Measurements from ENCODE around the gene DPYSL3.

The DPYSL3 gene

DNA sequence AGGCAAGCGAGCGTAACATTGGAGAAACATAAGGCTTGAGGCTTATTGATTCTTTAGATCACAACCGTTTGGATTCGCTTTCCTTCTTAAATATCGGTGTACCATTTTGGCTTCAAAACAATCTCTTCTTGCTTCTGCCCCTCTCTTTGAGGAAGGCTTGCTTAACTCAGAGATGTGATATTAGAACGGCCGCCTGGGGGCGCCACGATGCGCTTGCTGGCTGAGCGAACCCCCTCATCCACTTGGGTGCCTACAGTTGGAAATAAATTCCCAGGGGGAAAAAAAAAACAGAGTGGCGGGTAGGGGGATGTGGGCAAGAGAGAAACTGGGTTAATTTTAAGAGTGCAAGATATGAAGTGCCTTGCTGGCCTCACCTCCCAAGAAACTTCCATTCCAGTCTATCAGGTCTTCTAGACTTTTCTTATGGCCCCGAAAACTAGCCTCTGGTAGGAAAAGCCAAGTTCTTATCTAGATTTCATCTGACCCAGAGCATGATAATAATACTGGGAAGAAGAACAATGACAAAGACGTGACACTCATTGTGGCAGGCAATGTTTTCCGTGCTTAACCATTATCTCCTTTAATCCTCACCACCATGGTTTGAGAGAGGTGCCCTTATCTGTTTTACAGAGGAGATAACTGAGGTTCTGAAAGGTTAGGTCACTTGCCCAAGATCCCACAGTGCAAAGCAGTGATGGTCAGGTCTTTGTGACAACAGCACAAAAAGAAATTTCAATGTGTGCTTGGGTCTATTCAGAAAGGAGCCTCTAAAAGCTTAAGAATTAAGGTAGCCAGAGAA is 115.8 kb downstream of the DPYSL3 start:
- no peaks in the 10 kb centered on the region for H3K36me3 Mint-ChIP-seq (ENCODE audit: insufficient read depth)
- ATAC-seq (replicated peaks) = no peak

DNA sequence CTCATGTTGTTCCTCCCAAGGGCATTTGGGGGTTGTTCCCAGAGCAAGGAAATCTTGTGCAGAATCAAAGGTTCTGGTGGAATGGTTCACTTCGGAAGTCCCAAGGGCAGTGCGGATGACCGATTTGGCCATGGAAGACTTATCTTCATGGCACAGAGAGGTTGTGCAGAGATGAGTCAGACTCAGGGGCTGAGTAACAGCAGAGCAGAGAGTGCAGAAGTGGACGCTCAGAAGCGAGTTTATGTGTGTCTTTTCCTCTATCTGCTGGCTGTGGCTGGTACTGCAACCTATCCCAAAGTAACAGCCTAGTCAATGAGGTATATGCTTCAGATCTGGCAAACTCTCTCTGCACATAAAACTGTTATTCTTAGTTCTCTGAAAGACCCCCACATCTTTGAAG is 118.1 kb downstream of the DPYSL3 start:
- H3K9me3 Mint-ChIP-seq = no peaks in the 10 kb centered on the region
- ATAC-seq (replicated peaks) (no peak), DNase-seq (no peak)
- H3K4me1 Mint-ChIP-seq (ENCODE audit: low read depth in 2 of 2) = no peaks in the 10 kb centered on the region
- H3K36me3 Mint-ChIP-seq (ENCODE audit: insufficient read depth) = no peaks in the 10 kb centered on the region
- H3K27me3 Mint-ChIP-seq = peaks cover 39 to 56% of the 10 kb centered on the region in 2 donors
- no peak overlapping the region for H3K4me3 Mint-ChIP-seq
- no peak overlapping the region for H3K27ac Mint-ChIP-seq

More for the DNA sequence above, 115.8 kb downstream of the DPYSL3 start:
- Mint-ChIP-seq H3K9me3 (no peaks in the 10 kb centered on the region), H3K27ac (no peak overlapping the region), H3K4me1 (ENCODE audit: low read depth in 2 of 2) (no peaks in the 10 kb centered on the region), H3K27me3 (peaks cover 28 to 41% of the 10 kb centered on the region in 2 donors), H3K4me3 (no peak overlapping the region)
- no peak for DNase-seq

DNA sequence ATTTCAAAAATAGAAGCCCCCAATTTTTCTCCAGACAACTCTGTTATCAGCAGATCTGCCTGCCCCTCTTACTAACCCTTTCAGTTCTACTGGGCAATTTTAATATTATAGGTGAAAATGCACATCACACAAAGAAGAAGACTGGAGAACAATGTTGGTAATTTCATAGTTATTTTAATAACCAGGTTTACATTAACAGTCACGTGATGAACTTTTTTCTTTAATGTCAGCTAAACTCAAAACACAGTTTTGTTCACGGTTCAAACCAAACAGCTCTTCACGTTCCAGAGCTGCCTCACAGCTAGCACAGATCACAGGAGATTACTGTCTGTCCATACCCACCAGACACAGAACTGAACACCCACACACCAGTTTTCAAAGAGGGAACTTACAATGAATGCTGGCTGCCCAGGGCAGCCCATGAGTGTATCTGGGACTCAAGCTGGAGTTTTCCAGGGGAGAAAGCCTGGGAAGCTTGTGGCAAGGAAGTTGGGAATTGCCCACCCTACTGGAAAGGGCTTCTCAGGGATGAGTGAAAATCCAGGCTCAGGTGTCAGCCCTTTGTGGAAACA is 119.1 kb downstream of the DPYSL3 start:
- no peaks in the 10 kb centered on the region for H3K9me3 Mint-ChIP-seq
- peaks cover 39 to 56% of the 10 kb centered on the region in 2 donors for H3K27me3 Mint-ChIP-seq
- H3K27ac Mint-ChIP-seq = no peak overlapping the region
- no peak overlapping the region for H3K4me3 Mint-ChIP-seq
- H3K36me3 Mint-ChIP-seq (ENCODE audit: insufficient read depth) = no peaks in the 10 kb centered on the region
- H3K4me1 Mint-ChIP-seq (ENCODE audit: low read depth in 2 of 2) = no peaks in the 10 kb centered on the region
- DNase-seq = no peak
- ATAC-seq (replicated peaks) = no peak

DNA sequence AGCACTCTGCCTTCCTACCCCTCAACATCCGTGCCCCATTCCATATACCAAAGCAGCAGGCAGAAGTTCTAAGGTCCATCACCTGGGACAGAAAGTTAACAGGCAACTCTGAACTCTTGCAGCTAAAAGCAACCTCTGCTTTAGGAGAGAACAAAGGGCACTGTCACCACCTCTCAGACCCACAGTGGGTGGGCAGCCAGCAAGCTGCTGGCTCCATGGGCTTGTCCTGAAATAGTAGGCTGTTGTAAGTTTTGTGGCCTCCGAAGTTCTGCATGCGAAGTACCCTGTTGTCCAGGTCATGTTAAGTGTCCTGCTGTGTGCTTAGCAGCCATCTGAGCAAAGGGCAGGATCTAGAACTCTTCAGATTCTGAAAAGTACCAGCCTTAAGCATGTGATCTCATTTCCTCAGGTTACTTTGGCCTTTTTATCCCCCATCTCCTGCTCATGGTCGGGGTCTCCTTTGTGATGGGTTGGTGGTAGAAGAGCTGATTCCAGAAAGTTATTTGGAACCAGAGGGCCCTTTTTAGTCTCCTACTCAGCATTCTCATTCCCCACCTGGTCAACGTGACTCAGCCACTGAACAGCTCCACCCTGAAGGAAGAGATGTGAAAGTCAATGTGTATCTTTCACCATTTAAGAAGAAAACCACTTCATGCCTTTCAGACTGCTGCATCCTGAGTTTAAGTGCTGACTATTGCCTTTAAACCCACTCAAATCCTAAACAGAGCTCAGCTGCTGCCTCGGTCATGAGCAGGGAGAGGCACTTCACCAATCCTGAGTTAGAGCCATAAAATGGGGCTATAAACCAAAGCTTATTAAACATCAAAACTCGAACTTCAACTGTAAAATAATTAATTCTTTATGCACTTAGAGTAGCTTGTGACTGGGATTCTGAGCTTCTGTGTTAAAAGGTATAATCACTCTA is 121.4 kb downstream of the DPYSL3 start:
- ATAC-seq (replicated peaks) = no peak
- no peak for DNase-seq
- no peaks in the 10 kb centered on the region for H3K4me1 Mint-ChIP-seq (ENCODE audit: low read depth in 2 of 2)
- H3K27me3 Mint-ChIP-seq = peaks cover 35 to 50% of the 10 kb centered on the region in 2 donors
- no peak overlapping the region for H3K27ac Mint-ChIP-seq
- no peaks in the 10 kb centered on the region for H3K36me3 Mint-ChIP-seq (ENCODE audit: insufficient read depth)
- no peaks in the 10 kb centered on the region for H3K9me3 Mint-ChIP-seq
- H3K4me3 Mint-ChIP-seq = no peak overlapping the region

DNA sequence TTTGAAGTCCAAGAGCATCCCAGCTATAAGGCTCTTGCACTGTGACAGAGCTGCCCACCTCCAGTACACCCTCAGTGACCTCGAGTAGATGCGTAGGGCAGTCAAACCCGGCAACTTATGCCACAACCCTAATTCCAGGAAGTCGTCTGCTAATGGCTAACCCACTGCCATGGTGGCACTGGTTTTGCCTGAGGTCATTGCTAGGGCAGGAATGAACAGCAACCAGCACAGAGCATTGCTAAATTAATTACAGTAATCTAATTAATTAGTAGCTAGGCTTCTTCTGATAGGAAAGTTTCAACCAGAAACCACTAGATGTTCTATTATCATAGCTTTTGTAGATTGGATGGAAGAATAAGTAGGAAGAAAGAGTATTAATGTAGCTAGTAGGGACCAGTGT is 122.8 kb downstream of the DPYSL3 start:
- Mint-ChIP-seq H3K4me3 (no peak overlapping the region), H3K36me3 (ENCODE audit: insufficient read depth) (no peaks in the 10 kb centered on the region), H3K27me3 (peaks cover 22 to 37% of the 10 kb centered on the region in 2 donors), H3K9me3 (no peaks in the 10 kb centered on the region), H3K4me1 (ENCODE audit: low read depth in 2 of 2) (no peaks in the 10 kb centered on the region), H3K27ac (no peak overlapping the region)
- DNase-seq (no peak), ATAC-seq (replicated peaks) (no peak)

DNA sequence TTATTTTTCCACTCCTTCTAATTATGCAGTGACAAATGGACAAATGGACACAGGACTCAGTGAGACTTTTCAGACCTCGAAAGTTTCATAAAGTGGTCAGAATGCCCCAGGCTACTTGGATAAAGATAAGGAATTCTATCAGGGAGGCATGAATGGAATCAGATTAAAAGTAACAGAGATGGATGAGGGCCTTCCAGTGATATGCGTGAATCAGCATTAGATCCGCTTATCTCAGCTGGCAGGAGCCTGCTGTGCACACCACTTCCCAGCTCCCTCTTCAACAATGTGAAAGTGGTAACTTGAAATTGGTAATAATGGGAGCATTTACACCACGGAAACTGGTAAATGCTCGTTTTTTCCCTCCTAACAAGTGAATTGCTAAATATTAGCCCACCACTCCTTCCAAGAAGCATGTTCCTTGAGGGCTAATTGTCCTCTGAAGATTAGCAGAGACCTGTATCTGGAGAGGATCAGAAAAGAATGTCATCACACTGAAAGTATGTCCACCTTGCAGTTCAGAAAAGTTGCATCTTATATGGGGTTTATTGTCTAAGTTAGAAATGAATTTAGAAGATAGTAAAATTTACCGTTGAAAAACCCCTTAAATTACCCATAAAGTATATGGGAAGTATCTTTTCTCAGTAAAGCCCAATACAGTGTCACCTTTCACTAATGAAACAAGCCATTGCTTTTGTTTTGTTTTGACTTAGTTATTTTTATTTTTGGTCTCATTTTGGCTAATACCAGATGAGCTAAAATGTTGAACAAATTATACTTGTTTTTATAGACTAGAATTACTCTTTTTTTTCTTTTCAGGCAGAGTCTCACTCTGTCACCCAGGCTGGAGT is 125.3 kb downstream of the DPYSL3 start:
- Mint-ChIP-seq H3K27ac (no peak overlapping the region), H3K4me3 (no peak overlapping the region), H3K36me3 (ENCODE audit: insufficient read depth) (no peaks in the 10 kb centered on the region), H3K27me3 (peaks cover 18 to 23% of the 10 kb centered on the region in 2 donors), H3K9me3 (no peaks in the 10 kb centered on the region), H3K4me1 (ENCODE audit: low read depth in 2 of 2) (no peaks in the 10 kb centered on the region)
- no peak for ATAC-seq (replicated peaks)
- no peak for DNase-seq

DNA sequence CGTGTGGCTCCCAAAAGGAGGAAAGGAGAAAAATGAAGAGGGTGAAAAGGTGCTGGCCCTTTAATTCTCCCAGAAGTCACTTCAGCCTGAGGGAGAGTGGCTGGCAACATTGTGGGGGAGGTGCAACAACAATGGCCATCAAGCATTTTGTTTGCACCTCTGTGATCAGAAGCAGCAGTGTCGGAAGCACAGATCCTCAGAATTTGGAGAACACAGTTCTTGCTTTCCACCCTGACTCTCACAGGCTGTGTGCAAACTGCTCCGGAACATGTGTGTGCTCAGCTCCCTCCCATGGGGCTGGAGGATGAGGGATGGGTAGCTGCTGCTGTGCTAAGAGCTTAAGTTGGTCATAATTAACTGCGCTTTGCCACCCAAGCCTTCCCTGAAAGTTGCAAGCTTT is 127.1 kb downstream of the DPYSL3 start:
- no peak overlapping the region for H3K27ac Mint-ChIP-seq
- no peaks in the 10 kb centered on the region for H3K4me1 Mint-ChIP-seq (ENCODE audit: low read depth in 2 of 2)
- no peak for ATAC-seq (replicated peaks)
- peaks cover 11 to 20% of the 10 kb centered on the region in 2 donors for H3K27me3 Mint-ChIP-seq
- H3K9me3 Mint-ChIP-seq = peaks cover 0 to 2% of the 10 kb centered on the region in 2 donors
- H3K36me3 Mint-ChIP-seq (ENCODE audit: insufficient read depth) = no peaks in the 10 kb centered on the region
- DNase-seq = no peak
- no peak overlapping the region for H3K4me3 Mint-ChIP-seq

DNA sequence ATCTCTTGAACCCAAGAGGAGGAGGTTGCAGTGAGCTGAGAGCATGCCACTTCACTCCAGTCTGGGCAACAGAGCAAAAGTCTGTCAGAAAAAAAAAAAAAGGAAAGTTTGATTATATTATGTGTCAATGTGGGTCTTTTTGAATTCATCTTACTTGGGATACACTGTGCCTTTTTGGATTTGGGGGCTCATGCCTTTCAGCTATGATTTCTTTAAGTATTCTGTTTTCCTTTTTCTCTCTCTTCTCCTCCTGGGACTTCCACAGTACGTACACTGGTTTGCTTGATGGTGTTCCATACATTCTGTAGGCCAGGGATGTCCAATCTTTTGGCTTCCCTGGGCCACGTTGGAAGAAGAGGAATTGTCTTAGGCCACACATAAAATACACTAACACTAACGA is 128.3 kb downstream of the DPYSL3 start:
- no peak overlapping the region for H3K4me3 Mint-ChIP-seq
- H3K4me1 Mint-ChIP-seq (ENCODE audit: low read depth in 2 of 2) = no peaks in the 10 kb centered on the region

DNA sequence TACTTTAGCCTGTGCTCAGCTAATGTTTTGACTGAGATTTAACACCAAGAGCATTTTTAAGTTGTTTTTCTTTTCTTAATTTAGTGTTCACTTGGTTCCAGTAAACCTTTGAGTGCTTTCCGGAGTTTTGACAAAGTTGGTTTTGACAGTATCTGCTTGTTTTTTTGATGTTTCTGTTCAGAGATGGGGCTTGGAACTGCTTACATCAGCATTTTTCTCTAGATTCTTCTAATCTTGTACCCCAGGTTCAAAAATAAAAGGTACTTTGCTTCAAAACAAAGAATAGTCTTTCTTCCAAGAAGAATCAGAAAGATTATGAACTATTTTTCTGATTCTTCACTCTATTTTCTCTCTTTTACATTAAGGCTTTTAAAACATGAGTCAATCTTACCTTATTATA is 132.2 kb downstream of the DPYSL3 start:
- Mint-ChIP-seq H3K27me3 (peaks cover 10 to 32% of the 10 kb centered on the region in 2 donors), H3K9me3 (peaks cover 0 to 5% of the 10 kb centered on the region in 2 donors), H3K4me3 (no peak overlapping the region), H3K4me1 (ENCODE audit: low read depth in 2 of 2) (no peaks in the 10 kb centered on the region), H3K36me3 (ENCODE audit: insufficient read depth) (no peaks in the 10 kb centered on the region), H3K27ac (no peak overlapping the region)
- ATAC-seq (replicated peaks) (no peak), DNase-seq (no peak)

More for the DNA sequence above, 128.3 kb downstream of the DPYSL3 start:
- DNase-seq (no peak), ATAC-seq (replicated peaks) (no peak)
- H3K27ac Mint-ChIP-seq = no peak overlapping the region
- peaks cover 0 to 4% of the 10 kb centered on the region in 2 donors for H3K9me3 Mint-ChIP-seq
- no peaks in the 10 kb centered on the region for H3K36me3 Mint-ChIP-seq (ENCODE audit: insufficient read depth)
- H3K27me3 Mint-ChIP-seq = peaks cover 10 to 28% of the 10 kb centered on the region in 2 donors

DNA sequence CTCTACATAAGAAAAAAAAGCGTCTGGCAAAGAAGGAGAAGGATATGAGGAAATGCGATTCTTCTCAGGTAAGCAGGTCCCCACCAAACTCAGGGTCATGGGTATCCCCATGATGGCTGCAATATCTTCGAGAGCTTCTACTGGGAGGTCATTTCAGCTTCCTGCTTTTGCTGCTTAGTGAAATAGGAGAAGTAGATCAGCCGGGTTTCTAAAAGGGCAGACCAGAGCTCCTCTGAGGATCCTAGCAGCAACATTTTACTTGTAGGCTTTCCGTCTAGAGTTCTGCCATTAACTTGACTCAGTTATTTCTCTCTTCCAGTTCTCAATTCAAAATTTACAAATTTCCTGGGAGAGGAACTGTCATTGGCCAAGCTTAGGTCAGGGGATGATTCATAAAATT is 134.7 kb downstream of the DPYSL3 start:
- H3K27ac Mint-ChIP-seq = no peak overlapping the region
- peaks cover 0 to 6% of the 10 kb centered on the region in 2 donors for H3K9me3 Mint-ChIP-seq
- ATAC-seq (replicated peaks) (no peak), DNase-seq (no peak)
- no peaks in the 10 kb centered on the region for H3K4me1 Mint-ChIP-seq (ENCODE audit: low read depth in 2 of 2)
- H3K4me3 Mint-ChIP-seq = no peak overlapping the region
- H3K27me3 Mint-ChIP-seq = peaks cover 10 to 42% of the 10 kb centered on the region in 2 donors
- H3K36me3 Mint-ChIP-seq (ENCODE audit: insufficient read depth) = no peaks in the 10 kb centered on the region

DNA sequence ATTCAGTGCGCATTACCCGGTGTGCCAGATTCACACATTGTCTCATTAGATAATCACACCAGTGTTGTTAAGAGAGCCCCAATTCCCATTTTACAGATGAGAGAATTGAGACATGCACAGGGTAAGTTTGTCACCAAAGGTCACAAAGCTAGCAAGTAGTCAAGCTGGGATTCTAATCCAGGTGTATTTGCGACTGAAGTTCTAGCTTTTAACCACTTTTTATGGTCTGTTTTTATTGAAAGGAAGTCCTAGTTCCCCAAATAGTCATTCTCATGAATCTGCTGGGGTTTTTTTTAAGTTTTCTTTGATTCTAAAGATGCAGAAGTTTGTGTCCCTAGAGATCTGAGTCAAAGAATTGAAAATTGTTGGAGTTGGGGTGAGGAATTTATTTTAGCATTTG is 136.5 kb downstream of the DPYSL3 start:
- ATAC-seq (replicated peaks) (no peak), DNase-seq (no peak)
- peaks cover 0 to 29% of the 10 kb centered on the region in 2 donors for H3K27me3 Mint-ChIP-seq
- H3K4me3 Mint-ChIP-seq = no peak overlapping the region
- H3K4me1 Mint-ChIP-seq (ENCODE audit: low read depth in 2 of 2) = no peaks in the 10 kb centered on the region
- no peaks in the 10 kb centered on the region for H3K36me3 Mint-ChIP-seq (ENCODE audit: insufficient read depth)
- H3K9me3 Mint-ChIP-seq = peaks cover 0 to 5% of the 10 kb centered on the region in 2 donors
- no peak overlapping the region for H3K27ac Mint-ChIP-seq

DNA sequence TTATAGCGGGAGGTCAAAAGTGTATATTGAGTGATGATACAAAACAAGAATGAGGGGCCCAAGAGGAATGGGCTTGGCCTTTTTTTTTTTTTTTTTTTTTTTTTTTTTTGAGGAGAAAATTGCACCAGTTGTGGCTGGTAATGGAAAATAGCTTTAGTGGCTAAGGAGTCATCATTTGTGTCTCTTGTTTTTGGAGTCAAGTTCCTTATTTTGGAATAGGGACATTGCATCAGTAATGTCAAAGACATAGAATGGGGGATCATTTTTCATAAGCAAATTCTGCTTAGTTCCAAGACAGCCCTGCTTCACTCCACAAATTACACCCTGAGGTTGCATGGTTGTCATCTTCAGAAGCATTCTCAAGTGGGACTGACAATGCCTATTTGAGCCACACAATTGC is 137.7 kb downstream of the DPYSL3 start:
- Mint-ChIP-seq H3K27ac (no peak overlapping the region), H3K4me1 (ENCODE audit: low read depth in 2 of 2) (no peaks in the 10 kb centered on the region), H3K27me3 (peaks cover 0 to 21% of the 10 kb centered on the region in 2 donors), H3K9me3 (peaks cover 0 to 5% of the 10 kb centered on the region in 2 donors), H3K36me3 (ENCODE audit: insufficient read depth) (no peaks in the 10 kb centered on the region), H3K4me3 (no peak overlapping the region)
- no peak for ATAC-seq (replicated peaks)
- no peak for DNase-seq

DNA sequence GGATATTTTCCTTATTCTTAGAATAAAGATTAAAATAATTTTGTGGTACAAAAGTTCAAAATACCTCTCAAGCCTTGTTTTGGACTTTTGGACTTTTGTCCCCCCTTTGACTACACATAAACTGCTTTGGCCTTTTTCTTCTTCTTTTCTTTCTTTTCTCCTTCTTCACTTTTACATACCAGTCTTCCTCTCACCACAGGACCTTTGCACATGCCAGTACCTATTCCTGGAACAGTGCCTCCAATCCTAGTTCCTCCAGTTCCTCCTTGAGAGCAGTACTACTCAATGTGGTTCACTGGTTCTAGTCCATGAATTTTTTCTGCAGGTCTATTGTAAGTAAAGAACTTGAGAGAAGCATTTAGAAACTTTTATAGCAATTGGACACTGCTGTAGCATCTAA is 138.6 kb downstream of the DPYSL3 start:
- no peaks in the 10 kb centered on the region for H3K4me1 Mint-ChIP-seq (ENCODE audit: low read depth in 2 of 2)
- ATAC-seq (replicated peaks) (no peak), DNase-seq (no peak)
- peaks cover 0 to 12% of the 10 kb centered on the region in 2 donors for H3K27me3 Mint-ChIP-seq
- H3K4me3 Mint-ChIP-seq = no peak overlapping the region
- H3K9me3 Mint-ChIP-seq = peaks cover 0 to 1% of the 10 kb centered on the region in 2 donors
- no peak overlapping the region for H3K27ac Mint-ChIP-seq
- no peaks in the 10 kb centered on the region for H3K36me3 Mint-ChIP-seq (ENCODE audit: insufficient read depth)
